ENCODE data around the gene CORO1A. TPM values are rescaled to one million over a fixed set of nuclear protein-coding genes. Genes with fewer than 3 reads are reported as not detected.

The CORO1A gene
- 3.7 TPM for total RNA-seq (2021; ENCODE audit: unreplicated experiment)
- polyA plus RNA-seq (2012; ENCODE audit: insufficient read length), result 7.7 TPM
- percentile 24 among the genes with signal in this experiment for Bru-seq, nascent RNA
- percentile 30 among the genes with signal in this experiment for BruChase-seq, experiment 1, labeled RNA remaining after a 2-hour chase
- BruChase-seq, experiment 2, labeled RNA remaining after a 6-hour chase, result percentile 35 among the genes with signal in this experiment
- long read RNA-seq, transcript CORO1A-201 (11 exons, 1,803 nt), result major isoform, 5 of 8 reads
- long read RNA-seq, partial matches to known transcripts, result 0 of 8 reads
- long read RNA-seq, other reads (novel, unspliced or antisense), result 3 of 8 reads

GRCh38 chr16:30183233-30184095 is at the start of gene CORO1A:
TSS of gene CORO1A (plus strand) at chr16:30183602. CDS start at chr16:30185210, 1,608 bp downstream.
- Histone ChIP-seq H3K4me1 (ENCODE audit: control insufficient read depth, insufficient read depth, low read length) (peaks cover 6% of the 10 kb centered on the region), H3K4me3 (ENCODE audit: low read depth in 2 of 2, low read length in 2 of 2) (peak within 1 kb of the TSS; percentile 56 to 62), H3K27me3 (ENCODE audit: control insufficient read depth, insufficient read depth, low read length) (no peaks in the 10 kb centered on the region), H3K9me3 (ENCODE audit: control insufficient read depth, insufficient read depth, low read depth, low read length) (no peaks in the 10 kb centered on the region), H3K27ac (ENCODE audit: low read length) (peak within 1 kb of the TSS; percentile 44), H3K36me3 (ENCODE audit: control insufficient read depth, insufficient read depth, low read length) (no peaks in the 10 kb centered on the region)
- intact Hi-C loops (cut with micrococcal nuclease; ENCODE audit: unreplicated experiment) (no loop called here), in situ Hi-C loops (cut with HindIII; ENCODE audit: low pct_unique_long_range_greater_than_20kb, low sequenced_read_pairs) (no loop called here)
- BruUV-seq (replicated peaks), result no TSS peak
- TF ChIP-seq SIN3A (IDR thresholded peaks at IDR 0.05; ENCODE audit: borderline replicate concordance, insufficient read depth, low read depth, low read length), result 0 out of 2 replicates have a peak, but pooled peaks have one; percentile 49
- no peak for TF ChIP-seq POLR2AphosphoS5 (IDR thresholded peaks at IDR 0.05; ENCODE audit: low read depth, low read length)
- ChIA-PET CTCF (interaction anchor here (1.0 kb wide), 1 partner anchor 91 kb away, joined by 5 read pairs; the partner anchor contains the start of gene TBX6), POLR2A (no interaction called here)
- ATAC-seq (peak; percentile 89), DNase-seq (ENCODE audit: low read depth, low spot score) (peak; percentile 7)

DNA sequence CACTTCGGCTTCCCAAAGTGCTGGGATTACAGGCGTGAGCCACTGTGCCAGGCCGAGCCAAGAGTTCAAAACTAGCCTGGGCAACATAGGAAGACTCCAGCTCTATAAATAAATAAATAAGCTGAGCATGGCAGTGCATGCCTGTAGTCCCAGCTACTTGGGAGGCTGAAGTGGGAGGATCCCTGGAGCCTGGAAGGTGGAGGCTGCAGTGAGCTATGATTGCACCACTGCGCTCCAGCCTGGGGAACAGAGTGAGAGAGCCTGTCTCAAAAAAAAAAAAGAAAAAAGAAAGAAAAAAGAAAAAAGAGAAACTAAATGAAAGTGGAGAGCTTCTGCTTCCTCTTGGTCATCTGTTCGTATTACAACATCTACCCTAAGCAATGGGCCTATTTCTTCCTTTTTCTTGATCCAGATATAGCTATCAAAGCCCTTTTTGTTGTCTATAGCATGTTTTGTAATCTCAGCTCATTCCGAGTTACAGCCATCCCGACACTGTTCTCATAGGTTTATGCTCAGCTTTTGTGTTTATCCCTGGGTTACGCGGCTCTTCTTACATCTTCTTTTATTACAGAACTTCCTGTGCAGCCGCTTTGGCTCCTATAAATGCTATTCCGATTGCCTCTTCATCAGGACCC is 46.3 kb upstream of the CORO1A start:
- no peaks in the 10 kb centered on the region for H3K9me3 ChIP-seq (ENCODE audit: control insufficient read depth, insufficient read depth, low read depth, low read length)
- H3K36me3 ChIP-seq (ENCODE audit: control insufficient read depth, insufficient read depth, low read length), result no peaks in the 10 kb centered on the region
- intact Hi-C loops (cut with micrococcal nuclease; ENCODE audit: unreplicated experiment), result no loop called here
- BruUV-seq (replicated peaks), result no TSS peak
- no peaks in the 10 kb centered on the region for H3K27me3 ChIP-seq (ENCODE audit: control insufficient read depth, insufficient read depth, low read length)
- DNase-seq (ENCODE audit: low read depth, low spot score) (no peak), ATAC-seq (no peak)
- no peak overlapping the region for H3K27ac ChIP-seq (ENCODE audit: low read length)
- no peak for TF ChIP-seq POLR2AphosphoS5 (IDR thresholded peaks at IDR 0.05; ENCODE audit: low read depth, low read length)
- no peak for TF ChIP-seq SIN3A (IDR thresholded peaks at IDR 0.05; ENCODE audit: borderline replicate concordance, insufficient read depth, low read depth, low read length)
- no peak for TF ChIP-seq REST (IDR thresholded peaks at IDR 0.05; ENCODE audit: insufficient read depth in 1 of 2, low read depth in 2 of 2, low read length in 1 of 2)
- no peak for TF ChIP-seq TCF7L2 (IDR thresholded peaks at IDR 0.05; ENCODE audit: low read depth, low read length)
- no peak for TF ChIP-seq CTCF (IDR thresholded peaks at IDR 0.05)
- POLR2A ChIA-PET, result no interaction called here
- CTCF ChIA-PET, result no interaction called here
- no peaks in the 10 kb centered on the region for H3K4me1 ChIP-seq (ENCODE audit: control insufficient read depth, insufficient read depth, low read length)
- in situ Hi-C loops (cut with HindIII; ENCODE audit: low pct_unique_long_range_greater_than_20kb, low sequenced_read_pairs), result no loop called here
- H3K4me3 ChIP-seq (ENCODE audit: low read depth in 2 of 2, low read length in 2 of 2), result no peak overlapping the region
